HG03469 (cell line): Measurements from ENCODE around the gene OPA1.
A peak's percentile ranks its signal among the peaks of the same experiment; 100 is the strongest.

Experiments used
- ATAC-seq: cut with Tn5 transposase; IDR thresholded peaks from one replicate; pipeline ENCODE4 v1.9.1; 2021; ENCODE audit warnings: mild to moderate bottlenecking, moderate library complexity, moderate number of reproducible peaks; ENCODE audit not compliant: unreplicated experiment

OPA1 gene

DNA sequence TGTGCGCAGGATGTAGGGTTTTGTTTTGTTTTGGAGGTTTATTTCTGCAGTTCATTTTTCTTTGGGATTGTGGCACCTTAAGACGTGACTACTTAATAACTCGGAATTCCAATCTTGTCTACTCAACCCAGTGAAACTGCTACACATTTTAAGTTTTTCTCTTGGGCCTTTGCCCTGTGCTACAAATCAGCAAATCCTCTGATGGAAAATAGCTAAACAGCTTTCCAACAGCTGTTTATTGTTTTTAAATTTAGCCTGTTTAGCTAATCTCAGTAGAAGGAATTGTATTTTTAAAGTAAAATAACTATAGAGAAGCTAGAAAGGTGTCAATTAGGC is 48.4 kb downstream of the OPA1 start:
- no peak for ATAC-seq

DNA sequence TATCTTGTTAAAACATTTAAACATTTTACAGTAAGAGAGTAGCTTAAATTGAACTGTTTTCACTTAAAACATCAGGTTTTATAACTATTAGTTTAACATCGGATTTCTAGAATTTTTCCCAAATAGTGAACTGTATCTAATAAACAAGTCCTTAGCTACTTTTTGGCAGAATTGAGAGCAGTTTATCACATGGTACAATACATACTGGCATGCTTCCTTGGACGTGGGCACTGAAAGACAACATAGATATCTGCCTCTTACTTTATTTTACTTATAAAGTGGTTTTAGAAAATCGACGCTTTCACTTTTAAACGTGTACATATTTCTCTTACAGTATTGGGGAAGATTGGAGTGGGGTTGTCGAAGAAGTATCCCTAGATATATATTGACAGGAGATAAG is 52.8 kb downstream of the OPA1 start:
- no peak for ATAC-seq

DNA sequence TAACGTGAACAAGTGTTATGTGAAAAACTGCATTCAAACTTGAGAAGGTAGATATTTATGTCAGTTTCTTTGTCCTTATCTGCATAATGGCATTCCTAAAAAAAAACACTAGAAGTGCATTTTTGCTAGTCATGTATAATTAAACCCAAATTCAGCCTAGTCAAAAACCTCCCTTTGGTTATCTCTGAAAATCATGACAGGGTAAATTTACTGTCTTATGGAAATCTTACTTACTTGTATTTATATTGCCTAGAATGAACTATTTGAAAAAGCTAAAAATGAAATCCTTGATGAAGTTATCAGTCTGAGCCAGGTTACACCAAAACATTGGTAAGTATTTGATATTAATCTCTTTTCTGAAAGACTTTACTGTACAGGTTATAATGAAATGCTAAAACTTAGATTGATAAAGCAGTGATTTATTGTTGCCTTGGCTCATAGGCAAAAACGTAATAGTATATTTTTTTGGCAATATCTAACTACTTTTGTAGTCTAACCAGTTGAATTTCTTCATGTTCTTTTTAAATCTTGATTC is 55.6 kb downstream of the OPA1 start:
- ATAC-seq: no peak

DNA sequence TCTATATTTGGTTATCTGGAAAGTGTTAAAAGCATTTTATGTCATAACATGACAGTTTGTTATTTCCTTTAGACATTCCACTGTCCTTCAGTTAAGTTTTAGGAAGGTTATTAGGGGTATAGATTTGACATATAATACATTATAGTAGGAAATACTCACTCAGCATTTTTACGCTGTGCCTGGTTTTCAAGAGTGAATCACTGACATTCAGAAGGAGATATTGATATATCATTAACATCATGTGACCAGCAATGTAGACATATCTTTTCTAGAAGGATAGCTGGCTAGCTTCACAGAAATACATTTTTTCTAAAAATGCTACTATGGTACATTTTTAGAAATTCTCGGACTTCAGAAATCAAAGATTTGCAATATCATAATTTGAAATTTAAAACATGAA is 57.6 kb downstream of the OPA1 start:
- ATAC-seq: no peak

DNA sequence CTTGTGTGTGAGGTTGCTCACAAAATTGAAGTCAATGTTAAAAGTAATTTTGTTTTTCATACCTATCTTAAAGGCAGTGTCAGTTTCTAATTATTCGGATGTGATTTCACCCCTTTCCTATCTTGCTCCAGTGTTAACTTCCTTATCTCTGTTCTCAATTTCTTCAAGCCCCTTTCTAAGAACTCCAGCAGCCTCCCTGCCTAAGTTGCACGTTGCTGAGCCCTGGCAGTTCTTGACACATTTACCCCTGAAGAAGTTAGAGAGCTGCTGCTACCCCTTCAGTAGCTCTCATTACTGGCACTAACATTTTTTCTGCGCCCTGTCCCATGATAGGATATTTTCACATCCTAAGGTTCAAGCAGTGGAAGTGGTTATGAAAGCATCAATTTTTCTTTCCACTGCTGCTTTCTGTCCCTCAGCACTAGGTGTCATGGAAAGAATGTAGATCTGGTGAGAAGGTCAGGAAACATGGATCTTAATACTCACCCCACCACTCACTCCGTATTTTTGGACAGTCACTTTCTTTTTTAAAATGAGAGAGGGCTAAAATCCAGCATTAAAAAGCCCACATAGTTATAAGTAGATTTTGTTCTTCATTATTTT is 62.9 kb downstream of the OPA1 start:
- no peak for ATAC-seq

DNA sequence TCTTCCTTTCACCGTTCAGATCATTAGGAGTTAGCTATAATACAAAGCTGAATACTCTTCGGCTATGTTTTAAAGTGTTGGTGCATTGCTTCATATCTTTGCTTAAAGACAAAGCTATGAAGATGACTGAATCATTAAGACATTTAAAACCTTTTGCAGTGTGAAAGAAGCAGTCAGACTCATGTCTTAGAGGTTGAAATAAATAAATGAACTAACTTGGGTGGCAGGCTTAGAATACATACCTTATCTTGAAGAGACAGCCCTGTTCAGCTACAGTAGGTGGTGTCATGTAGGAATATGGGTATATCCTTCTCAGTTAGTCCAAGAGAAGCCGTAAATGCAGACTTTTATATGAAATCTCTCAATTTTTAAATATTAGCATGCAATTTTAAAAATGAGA is 63.4 kb downstream of the OPA1 start:
- no peak for ATAC-seq

DNA sequence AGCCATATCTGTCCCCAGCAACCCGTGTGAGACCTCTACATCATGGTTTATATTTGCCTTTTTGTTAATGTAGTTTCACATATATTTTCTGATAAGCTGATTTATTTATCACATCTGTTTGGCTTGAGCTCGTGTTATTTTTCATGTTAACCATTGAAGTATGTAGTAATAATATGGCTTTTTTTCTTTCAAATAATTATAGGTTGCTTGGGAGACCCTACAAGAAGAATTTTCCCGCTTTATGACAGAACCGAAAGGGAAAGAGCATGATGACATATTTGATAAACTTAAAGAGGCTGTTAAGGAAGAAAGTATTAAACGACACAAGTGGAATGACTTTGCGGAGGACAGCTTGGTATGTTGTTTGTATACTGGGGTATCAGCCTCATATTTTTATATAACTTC is 63.9 kb downstream of the OPA1 start:
- ATAC-seq: no peak

DNA sequence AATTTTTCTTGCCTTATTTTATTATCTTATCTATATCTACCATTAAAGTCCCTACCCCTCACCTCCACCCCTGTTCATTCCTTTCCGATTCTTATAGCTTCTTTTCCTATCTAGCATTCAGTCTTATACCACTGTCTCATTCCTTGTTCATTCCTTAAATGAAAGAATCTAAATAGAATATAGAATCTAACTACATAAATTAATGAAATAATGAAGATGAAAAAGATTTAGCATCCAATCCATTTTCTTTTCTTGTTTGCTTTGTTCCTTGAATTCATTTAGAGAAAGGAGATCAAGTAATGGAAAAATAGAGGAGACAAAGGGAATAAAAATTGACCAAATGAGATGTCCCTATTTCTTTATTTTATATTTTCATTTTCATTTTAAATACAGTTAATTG is 67.2 kb downstream of the OPA1 start:
- no peak for ATAC-seq

DNA sequence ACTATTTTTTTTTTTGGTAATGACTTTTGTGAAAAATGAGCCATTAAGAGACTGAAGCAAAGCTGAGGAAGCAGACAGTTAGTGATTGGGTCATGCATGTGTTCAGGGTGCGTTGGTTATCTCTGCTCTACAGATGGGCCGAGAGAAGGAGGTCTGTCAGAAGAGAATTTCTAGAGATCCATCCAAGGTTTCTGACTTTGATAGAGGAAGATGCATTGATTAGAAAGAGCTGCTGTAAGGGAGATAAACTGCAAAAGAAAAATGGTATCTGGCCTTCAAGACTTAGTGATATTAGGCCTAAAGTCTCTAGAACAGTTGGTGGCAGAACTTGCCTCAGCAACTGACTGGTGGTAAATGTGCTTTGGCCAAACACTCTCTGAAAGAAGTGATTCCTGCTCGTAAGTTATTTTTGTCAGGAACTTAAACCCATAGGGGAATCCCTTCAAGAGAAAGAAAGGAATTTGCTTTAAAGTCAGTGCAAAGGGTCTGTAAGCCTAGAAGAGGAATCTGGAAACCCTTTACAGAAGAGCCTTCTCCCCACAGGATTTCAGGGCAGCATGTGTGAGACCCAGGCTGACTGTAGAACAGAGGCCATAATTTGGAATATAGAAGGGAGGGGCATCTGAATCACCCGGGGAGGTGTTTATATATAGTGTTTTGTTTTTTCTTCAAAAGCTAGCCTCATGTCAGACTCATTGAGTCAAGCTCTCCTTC is 67.8 kb downstream of the OPA1 start:
- ATAC-seq: no peak

DNA sequence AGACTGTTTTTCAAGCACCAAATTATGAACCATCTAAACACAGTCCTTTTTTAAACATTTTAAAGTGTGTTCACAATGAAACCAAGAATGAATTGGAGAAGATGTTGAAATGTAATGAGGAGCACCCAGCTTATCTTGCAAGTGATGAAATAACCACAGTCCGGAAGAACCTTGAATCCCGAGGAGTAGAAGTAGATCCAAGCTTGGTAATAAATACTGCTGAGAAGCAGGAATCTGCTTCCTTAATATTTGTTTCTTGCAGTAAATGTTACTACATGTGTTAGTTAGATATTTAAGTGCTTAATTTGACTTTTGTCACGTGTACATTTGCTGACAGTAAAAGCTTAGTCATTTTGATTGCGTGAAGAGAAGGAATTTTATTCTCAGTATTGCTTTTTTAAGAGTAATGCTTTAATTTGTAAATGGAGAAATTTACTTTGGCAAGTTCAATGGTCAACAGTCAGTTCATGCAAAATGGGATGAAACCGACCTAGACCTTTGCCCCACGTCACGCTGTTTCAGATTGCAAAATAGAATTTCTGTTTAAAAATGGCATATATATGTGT is 69.8 kb downstream of the OPA1 start:
- ATAC-seq: no peak

DNA sequence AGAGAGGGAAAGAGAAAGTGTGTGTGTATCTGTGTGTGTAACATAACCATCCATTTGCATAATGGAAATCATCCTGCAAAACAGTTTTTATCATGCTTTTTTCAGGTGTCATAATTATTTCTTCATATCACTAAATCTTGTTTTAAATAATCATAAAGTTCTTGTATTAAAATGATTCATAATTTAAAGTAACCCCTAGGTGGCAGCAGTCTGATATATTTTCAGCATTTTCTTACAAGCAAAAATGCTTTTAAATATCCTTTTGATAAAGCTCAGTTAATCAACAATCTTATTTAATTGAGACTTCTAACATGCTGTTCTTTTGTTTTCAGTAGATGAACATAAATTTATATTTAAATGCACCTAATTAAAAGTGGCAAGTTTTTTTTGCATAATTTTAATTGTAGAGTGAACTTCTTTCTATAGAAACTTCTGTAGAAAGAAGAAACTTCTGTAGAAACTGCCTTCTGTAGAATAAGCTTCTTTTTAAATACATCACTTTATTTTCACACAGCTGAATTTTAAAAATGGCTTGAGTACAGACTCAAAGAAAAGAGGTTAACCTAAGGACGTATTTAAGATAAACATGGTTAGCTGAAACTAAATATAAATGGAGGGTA is 72.5 kb downstream of the OPA1 start:
- no peak for ATAC-seq

DNA sequence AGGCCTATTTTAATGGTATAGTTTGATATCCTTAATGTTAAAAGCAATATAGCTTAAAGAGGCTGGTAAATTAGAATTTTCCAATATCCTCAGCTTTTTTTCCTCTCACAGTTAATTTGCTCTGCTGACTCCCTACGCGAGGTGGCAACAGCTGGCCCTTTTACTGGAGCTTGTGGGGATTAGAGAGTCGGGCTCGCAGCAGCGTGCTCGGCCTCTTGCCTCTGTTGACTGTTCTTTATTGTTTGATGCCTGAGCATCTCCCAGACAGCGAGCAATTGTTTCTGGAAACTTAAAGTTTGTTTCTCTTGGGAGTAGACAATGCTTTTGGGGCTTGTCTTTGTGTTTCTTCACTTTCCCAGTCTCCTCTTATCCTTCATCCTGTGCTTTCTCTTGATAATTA is 80.8 kb downstream of the OPA1 start:
- no peak for ATAC-seq

DNA sequence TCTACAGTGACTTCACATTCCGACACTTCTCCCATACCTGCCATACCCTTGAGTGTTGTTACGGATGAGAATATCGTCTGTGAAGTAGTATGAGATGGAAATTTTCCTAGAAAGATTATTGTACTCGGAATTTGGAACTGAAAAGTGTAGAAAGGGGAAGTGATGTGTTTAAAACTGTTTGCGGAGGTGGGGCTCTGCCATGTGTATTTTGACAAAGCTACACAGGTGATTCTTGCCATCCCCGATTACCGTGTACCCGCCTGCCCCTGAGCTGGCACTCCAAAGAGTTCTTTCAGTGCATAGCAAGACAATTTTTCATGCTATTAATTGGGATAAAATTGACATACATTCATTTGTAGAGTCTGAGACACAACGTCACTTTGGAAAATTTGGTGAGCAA is 81.7 kb downstream of the OPA1 start:
- ATAC-seq: no peak

DNA sequence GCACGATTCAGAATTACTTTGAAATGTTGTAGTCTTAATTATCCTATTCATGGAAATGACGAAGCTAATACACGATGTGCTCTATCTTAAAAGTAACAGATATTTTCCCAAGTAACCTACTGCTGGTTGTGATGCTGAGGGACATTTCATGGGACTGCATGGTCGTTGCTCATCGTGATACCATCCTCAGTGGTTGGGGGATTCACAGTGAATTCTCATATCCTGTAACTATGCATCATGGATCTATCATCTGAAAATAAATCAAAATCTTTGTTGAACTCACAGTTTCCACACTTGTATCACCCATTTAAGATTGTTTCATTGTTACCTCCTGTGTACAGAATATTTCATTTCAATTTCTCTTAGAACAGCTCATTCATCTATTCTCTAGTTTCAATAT is 84.7 kb downstream of the OPA1 start:
- no peak for ATAC-seq

DNA sequence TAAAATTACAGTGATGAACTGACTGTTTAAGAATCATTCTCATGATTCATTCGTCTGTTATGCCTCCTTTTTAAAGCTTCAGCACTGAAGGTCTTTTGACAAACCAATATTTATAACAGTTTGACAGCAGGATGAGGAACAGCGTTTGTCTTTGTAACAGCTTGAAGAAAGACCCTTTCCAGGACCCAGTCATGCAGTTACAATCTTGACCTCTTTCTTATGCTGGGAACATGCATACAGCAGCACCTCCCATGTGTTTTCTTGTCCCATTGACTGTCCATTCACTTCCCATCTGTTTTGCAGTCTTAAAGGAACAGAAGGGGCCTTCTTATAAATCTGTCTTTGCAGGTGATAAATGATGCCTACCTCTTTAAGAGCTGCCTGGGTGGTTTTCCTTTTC is 87.2 kb downstream of the OPA1 start:
- ATAC-seq: no peak

DNA sequence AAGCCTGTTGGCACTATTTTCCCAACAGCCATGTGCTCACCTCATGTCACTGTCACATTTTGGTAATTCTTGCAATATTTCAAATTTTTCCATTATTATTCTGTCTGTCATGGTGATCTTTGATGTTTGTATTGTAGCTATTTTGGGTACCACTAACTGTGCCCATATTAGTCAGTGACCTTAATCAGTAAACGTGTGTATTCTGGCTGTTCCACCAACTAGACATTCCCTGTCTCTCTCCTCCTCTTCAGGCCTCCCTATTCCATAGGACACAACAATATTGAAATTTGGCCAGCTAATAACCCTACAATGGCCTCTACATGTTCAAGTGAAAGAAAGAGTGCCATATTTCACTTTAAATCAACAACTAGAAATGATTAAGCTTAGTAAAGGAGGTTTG is 88.6 kb downstream of the OPA1 start:
- no peak for ATAC-seq

DNA sequence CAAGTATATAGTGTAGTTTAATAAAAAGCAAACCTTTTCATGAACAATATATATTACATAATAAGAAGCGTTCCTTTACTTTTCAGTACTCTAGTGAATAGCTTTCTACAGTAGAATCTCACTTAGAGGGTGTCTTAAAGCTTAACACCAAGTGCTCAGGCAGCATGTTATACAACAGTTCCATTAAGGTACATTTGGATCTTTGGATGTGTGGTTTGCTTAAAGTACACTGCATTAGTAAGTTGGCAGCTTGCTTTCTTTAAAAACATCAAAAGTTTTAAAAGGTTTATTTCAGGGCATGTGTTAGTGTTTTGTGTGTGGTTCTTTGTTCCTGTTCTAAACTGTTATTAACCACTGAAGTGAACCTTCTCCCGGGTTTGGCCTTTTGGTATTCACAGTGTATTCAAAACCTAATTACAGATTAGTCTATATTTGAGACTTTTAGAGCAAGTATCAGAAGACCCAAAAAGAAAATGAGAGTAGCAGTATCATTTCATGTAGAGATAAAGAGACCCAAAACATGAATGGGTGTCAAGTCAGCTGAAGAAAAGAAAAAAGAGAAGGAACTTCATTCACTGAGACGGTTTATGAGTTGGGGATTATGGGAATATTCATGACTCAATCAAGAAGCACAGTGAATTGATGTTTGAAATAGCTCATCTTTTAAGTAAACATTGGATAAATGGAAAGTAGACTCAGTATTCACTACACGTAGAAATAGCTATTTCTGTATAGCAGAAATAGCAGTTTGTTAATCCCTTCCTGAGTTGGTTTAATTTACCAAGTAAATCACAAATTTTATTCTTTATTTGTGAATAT is 93.9 kb downstream of the OPA1 start:
- no peak for ATAC-seq

DNA sequence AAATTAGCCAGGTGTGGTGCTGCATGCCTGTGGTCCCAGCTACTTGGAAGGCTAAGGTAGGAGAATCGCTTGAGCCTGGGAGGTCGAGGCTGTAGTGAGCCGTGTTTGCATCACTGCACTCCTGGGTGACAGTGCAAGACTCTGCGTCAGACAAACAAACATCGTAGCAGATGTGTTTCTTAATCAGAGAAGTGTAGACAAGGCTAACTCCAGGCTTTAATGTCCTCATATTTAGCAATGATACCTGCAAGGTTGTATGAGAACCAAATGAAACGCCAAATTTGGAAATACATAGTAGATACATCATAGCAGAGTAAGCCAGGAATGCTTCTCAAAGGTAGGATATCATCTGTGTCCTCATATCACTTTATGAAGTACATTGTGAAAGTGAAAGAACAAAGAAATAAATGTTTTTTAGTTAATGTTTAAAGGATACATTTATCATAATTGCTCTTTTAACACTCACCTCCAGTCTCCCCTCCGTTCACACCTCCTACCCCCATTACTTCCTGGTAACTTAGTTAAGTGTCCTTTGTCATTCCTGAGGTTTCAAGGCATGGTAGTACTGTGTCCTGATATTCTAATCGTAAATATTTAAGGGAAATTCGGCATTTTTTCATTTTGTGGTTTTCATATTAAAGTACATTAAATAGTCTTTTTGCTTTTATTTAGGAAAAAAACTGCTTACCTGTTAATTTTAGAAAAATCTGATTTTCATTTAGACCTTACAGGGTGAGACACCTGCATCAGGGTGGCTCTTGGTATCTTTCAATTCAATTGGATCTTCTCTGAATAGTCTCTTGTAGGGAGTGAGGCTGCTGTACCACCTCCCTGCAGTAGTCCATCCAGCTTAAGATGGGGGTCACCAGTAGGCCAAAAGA is 96.1 kb downstream of the OPA1 start:
- ATAC-seq: no peak

DNA sequence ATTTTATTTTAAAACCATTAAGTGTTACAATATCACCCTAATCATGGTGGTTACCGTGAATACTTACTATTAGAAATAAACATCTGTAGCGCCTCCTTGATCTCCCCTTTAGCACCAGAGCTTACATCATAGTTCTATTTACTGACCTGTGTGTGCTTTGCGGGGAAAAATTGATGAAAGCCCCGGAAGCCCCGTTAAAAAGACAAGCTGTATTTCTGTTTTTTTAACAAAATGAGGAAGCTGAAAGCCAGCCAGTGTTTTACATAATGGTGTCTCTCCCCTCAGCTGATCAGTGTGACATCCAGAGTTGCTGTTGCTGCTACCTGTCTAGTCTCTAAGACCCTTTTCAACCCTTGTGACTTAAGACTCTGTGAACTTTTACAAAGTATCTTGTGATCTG is 100.8 kb downstream of the OPA1 start:
- no peak for ATAC-seq

DNA sequence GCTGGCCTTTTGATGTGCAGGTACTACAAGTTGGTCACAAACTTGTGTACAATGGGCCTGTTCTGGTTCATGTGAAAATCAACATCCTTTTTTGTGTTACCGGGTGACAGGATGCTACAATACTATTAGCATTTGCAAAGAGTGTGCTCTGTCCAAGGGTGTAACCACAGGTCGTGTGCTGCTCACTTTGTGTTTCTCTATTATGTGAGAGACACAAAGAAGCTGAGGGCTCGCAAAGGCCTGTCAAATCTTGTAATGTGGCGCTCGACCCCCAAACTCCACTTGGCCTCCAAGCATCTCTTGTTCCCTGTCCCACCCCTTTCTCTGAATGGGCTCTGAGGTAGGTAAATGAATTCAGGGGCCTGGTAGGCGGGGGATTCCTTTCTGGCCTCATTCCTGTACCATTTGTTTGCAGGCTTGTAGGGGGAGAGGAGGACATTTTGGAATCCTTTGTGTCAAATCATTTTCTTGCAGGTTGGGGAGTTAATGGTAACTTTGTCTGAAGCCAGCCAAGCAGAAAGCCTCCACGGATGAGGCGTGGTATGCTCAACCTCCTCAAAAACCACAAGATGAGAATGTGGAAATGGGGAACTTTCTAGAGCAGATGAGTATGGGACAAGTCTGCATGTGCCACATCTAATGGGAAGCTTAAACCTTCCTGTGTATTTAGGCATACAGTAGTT is 109.1 kb downstream of the OPA1 start:
- peak; percentile 61 for ATAC-seq
